GM12878 (cell line): ENCODE measurements around the gene SLAIN2. TPM values are rescaled to one million over a fixed set of nuclear protein-coding genes. Genes with fewer than 3 reads are reported as not detected.
A peak's percentile ranks its signal among the peaks of the same experiment; 100 is the strongest.

Experiments used
- ATAC-seq: fragments of 200-7000 bp; cut with Tn5 transposase; 3 replicates; pipeline ENCODE4 v1.9.1; 2020; ENCODE audit warnings: mild to moderate bottlenecking, moderate library complexity
- BruUV-seq: library from RNA; stranded (reverse); fragments of 400-500 nt; replicated peaks from 2 replicates; lab custom pipeline; 2021; lab: Mats Ljungman, UMichigan
- CTCF ChIA-PET: fragments of 300-600 bp; sonication (Branson Sonifier 250); formaldehyde crosslinking; extraction: SDS; loops from one replicate; lab custom pipeline; 2021; ENCODE audit warnings: inconsistent platforms; lab: Yijun Ruan, JAX
- POLR2A ChIA-PET: fragments of 350-600 bp; formaldehyde crosslinking; extraction: SDS; loops from one replicate; lab custom pipeline; 2021; ENCODE audit warnings: inconsistent platforms; lab: Charles Lee
- RAD21 ChIA-PET: fragments of 300-600 bp; sonication (Branson Sonifier 250); formaldehyde crosslinking; loops from one replicate; lab custom pipeline; 2023; ENCODE audit warnings: antibody characterized with exemption; ENCODE audit not compliant: unreplicated experiment; lab: Charles Lee
- SMC1A ChIA-PET: fragments of 300-600 bp; sonication (Branson Sonifier 250); formaldehyde crosslinking; loops from one replicate; lab custom pipeline; 2023; ENCODE audit not compliant: unreplicated experiment, uncharacterized antibody; lab: Charles Lee
- DNase-seq: peaks from one replicate; pipeline ENCODE4 v3.0.0-alpha.2; 2011; ENCODE audit warnings: low read depth, low spot score
- FAIRE-seq: peaks from 3 replicates; lab custom pipeline; 2011; peaks lifted over from hg19 to GRCh38; lab: Jason Lieb, UNC
- H2AFZ ChIP-seq: 2 replicates; pipeline ENCODE4 v1.6.0; 2011; ENCODE audit warnings: low read depth, low read length, control low read depth; ENCODE audit not compliant: control insufficient read depth
- H3K27ac ChIP-seq: 2 replicates; pipeline ENCODE4 v1.5.1; 2011; ENCODE audit warnings: control low read depth; ENCODE audit not compliant: control insufficient read depth, insufficient read depth
- H3K27me3 ChIP-seq, 2 experiments: replicated peaks in 1 of 2; 2 replicates each; pipeline versions ENCODE4 v1.6.0 to v1.6.1; 2011; ENCODE audit warnings: low read length in 1 of 2; ENCODE audit not compliant: control insufficient read depth in 2 of 2, insufficient read depth in 2 of 2
- H3K36me3 ChIP-seq, 2 experiments: 2 replicates each; pipeline ENCODE4 v1.5.1; 2011; ENCODE audit warnings: low read length in 1 of 2; ENCODE audit not compliant: control insufficient read depth in 2 of 2, insufficient read depth in 2 of 2
- H3K4me1 ChIP-seq: 2 replicates; pipeline ENCODE4 v1.6.1; 2011; ENCODE audit warnings: mild to moderate bottlenecking, low read length, moderate library complexity, mixed read lengths; ENCODE audit not compliant: control insufficient read depth, insufficient read depth
- H3K4me2 ChIP-seq: 2 replicates; pipeline ENCODE4 v1.6.0; 2011; ENCODE audit warnings: control low read depth; ENCODE audit not compliant: control insufficient read depth, insufficient read depth
- H3K4me3 ChIP-seq: fragments of 200-600 bp; sonication (generic); 2 replicates; pipeline ENCODE4 v1.5.1; 2016
- H3K79me2 ChIP-seq: 2 replicates; pipeline ENCODE4 v1.6.0; 2011; ENCODE audit warnings: low read length; ENCODE audit not compliant: control insufficient read depth, insufficient read depth
- H3K9ac ChIP-seq: 2 replicates; pipeline ENCODE4 v1.8.0; 2011; ENCODE audit warnings: low read length, control low read depth, mixed read lengths; ENCODE audit not compliant: control insufficient read depth, insufficient read depth
- H3K9me3 ChIP-seq: replicated peaks from 3 replicates; pipeline ENCODE4 v1.5.1; 2011; ENCODE audit warnings: mild to moderate bottlenecking, low read length; ENCODE audit not compliant: control insufficient read depth, insufficient read depth
- H4K20me1 ChIP-seq: 2 replicates; pipeline ENCODE4 v1.6.0; 2011; ENCODE audit not compliant: control insufficient read depth, insufficient read depth
- CHD4 ChIP-seq: fragments of 200-600 bp; sonication (generic); IDR thresholded peaks from 2 replicates; pipeline ENCODE4 v1.6.1; 2016; ENCODE audit warnings: mild to moderate bottlenecking
- CUX1 ChIP-seq: IDR thresholded peaks from 2 replicates; pipeline ENCODE4 v1.6.1; 2012; ENCODE audit warnings: improper control_type of control experiment, low read depth, low read length; ENCODE audit not compliant: insufficient replicate concordance
- HSF1 ChIP-seq: fragments of 150-350 bp; IDR thresholded peaks from 2 replicates; pipeline ENCODE4 v1.6.1; 2014; ENCODE audit warnings: mild to moderate bottlenecking, low read depth, low read length
- IKZF2 ChIP-seq, 2 experiments: fragments of 450-650 bp; IDR thresholded peaks; 2 replicates each; pipeline ENCODE4 v1.6.1; 2017; ENCODE audit warnings: mild to moderate bottlenecking in 2 of 2, moderate library complexity in 2 of 2
- MXI1 ChIP-seq: fragments of 150-350 bp; IDR thresholded peaks from 2 replicates; pipeline ENCODE4 v1.6.1; 2011; ENCODE audit warnings: low read depth, mild to moderate bottlenecking, inconsistent platforms, low read length, improper control_type of control experiment
- SMAD1 ChIP-seq: fragments of 450-650 bp; IDR thresholded peaks from 2 replicates; pipeline ENCODE4 v1.6.1; 2018; ENCODE audit warnings: mild to moderate bottlenecking, low read depth; ENCODE audit not compliant: partially characterized antibody
- SREBF2 ChIP-seq: IDR thresholded peaks from 2 replicates; pipeline ENCODE4 v1.6.1; 2012; ENCODE audit warnings: mild to moderate bottlenecking, low read length
- ZNF384 ChIP-seq: IDR thresholded peaks from 2 replicates; pipeline ENCODE4 v1.6.1; 2012; ENCODE audit warnings: low read depth, mild to moderate bottlenecking, low read length, improper control_type of control experiment, borderline replicate concordance
- WGBS: methylation state at CpG from one replicate; pipeline ENCODE4 v1.1.6; 2016; ENCODE audit warnings: low lambda C conversion rate; ENCODE audit not compliant: insufficient replicate concordance, insufficient coverage; ENCODE audit errors: missing lambda C conversion rate; 5-methylcytosine and 5-hydroxymethylcytosine counted together
- in situ Hi-C: fragments of 300-500 bp; cut with MboI; formaldehyde crosslinking; loops from 9 replicates; pipeline ENCODE4 v1.14.3; 2018; ENCODE audit warnings: mixed read lengths
- intact Hi-C: fragments of 100-400 bp; cut with micrococcal nuclease; formaldehyde crosslinking; loops from one replicate; pipeline ENCODE4 v1.14.2; 2022; ENCODE audit not compliant: unreplicated experiment
- polyA plus RNA-seq, 11 experiments: library from polyadenylated mRNA; depleted of rRNA in 4 of 11; unstranded in 6 of 11; stranded (reverse) in 5 of 11; fragments of >200 nt; fragmentation: Nextera tagmentation in 4 of 11; fragmentation: Illumina TruSeq in 1 of 11; extraction: Ambion mirVana in 4 of 11; extraction: Trizol in 1 of 11; gene quantifications; 1 replicate in 1 of 11; 2 replicates in 10 of 11; pipeline versions ENCODE4 v1.2.1 to v1.2.3, GENCODE V29; 2011 to 2016; ENCODE audit warnings: inconsistent platforms in 2 of 11, missing spikeins in 2 of 11, low read depth in 1 of 11
- total RNA-seq, 4 experiments: library from RNA; depleted of rRNA in 3 of 4; stranded (reverse); fragments of >200 nt in 3 of 4; fragmentation: Illumina TruSeq in 1 of 4; extraction: Trizol in 1 of 4; gene quantifications; 2 replicates each; pipeline versions ENCODE4 v1.2.1 to v1.2.3, GENCODE V29; 2013 to 2021

SLAIN2 gene
- total and polyA plus RNA-seq, 10 of the 15 experiments (the other 5 are each of a cell fraction or from before 2014, with no cell fraction given): 4.3 to 96.6 (median 25.4) TPM

GRCh38 chr4:48342606-48342880, 1.2 kb downstream of the SLAIN2 start:
- Histone ChIP-seq H2AFZ (peak overlapping the region; percentile 76; the same call in 1 of the 2 replicates), H3K36me3 (no peaks in the 10 kb centered on the region), H3K4me3 (peak overlapping the region; percentile 94), H3K79me2 (peaks cover 57% of the 10 kb centered on the region), H3K27me3 (no peaks in the 10 kb centered on the region), H3K9me3 (no peaks in the 10 kb centered on the region), H3K4me1 (no peaks in the 10 kb centered on the region), H4K20me1 (no peaks in the 10 kb centered on the region), H3K4me2 (peak overlapping the region; percentile 75), H3K9ac (peak overlapping the region; percentile 88), H3K27ac (peak overlapping the region; percentile 74)
- under 1% methylated on average over 4 of the region's 5 CpGs for WGBS
- TF ChIP-seq ZNF384 (peak; percentile 78), IKZF2 (IDR thresholded peaks at IDR 0.05) (no peak)
- no peak for DNase-seq
- no peak for FAIRE-seq
- CTCF ChIA-PET: interaction anchor here (1.0 to 1.9 kb wide), 5 partner anchors 9 to 216 kb away, joined by 3 to 5 read pairs (median 4); no protein-coding TSS in a partner anchor
- intact Hi-C loops (loop anchor here (5.0 kb wide), 2 partner anchors 150 to 430 kb away; partner anchors contain the start of gene NFXL1), in situ Hi-C loops (no loop called here)
- POLR2A ChIA-PET: interaction anchor here (0.6 to 1.4 kb wide), 5 partner anchors 27 to 882 kb away, joined by 3 to 4 read pairs (median 3); no protein-coding TSS in a partner anchor
- RAD21 ChIA-PET: interaction anchor here (0.8 to 2.1 kb wide), 7 partner anchors 27 to 214 kb away, joined by 3 to 7 read pairs (median 5); no protein-coding TSS in a partner anchor
- SMC1A ChIA-PET: interaction anchor here (0.7 to 5.1 kb wide), 8 partner anchors 9 to 236 kb away, joined by 3 to 26 read pairs (median 3); no protein-coding TSS in a partner anchor
- no TSS peak for BruUV-seq
- peak; percentile 0; the same call in 2 of the 3 replicates for ATAC-seq

GRCh38 chr4:48343035-48343434, 1.7 kb downstream of the SLAIN2 start:
- SMC1A ChIA-PET: interaction anchor here (0.7 to 5.1 kb wide), 8 partner anchors 8 to 236 kb away, joined by 3 to 26 read pairs (median 4); no protein-coding TSS in a partner anchor
- peak overlapping the region; percentile 94 for H3K4me3 ChIP-seq
- H3K9me3 ChIP-seq: no peaks in the 10 kb centered on the region
- intact Hi-C loops: loop anchor here (5.0 kb wide), 2 partner anchors 151 to 431 kb away; partner anchors contain the start of gene NFXL1
- CTCF ChIA-PET: interaction anchor here (1.0 to 1.9 kb wide), 5 partner anchors 9 to 216 kb away, joined by 3 to 5 read pairs (median 4); no protein-coding TSS in a partner anchor
- H3K9ac ChIP-seq: no peak overlapping the region
- no peaks in the 10 kb centered on the region for H3K4me1 ChIP-seq
- no peak overlapping the region for H2AFZ ChIP-seq
- in situ Hi-C loops: no loop called here
- H3K79me2 ChIP-seq: peaks cover 61% of the 10 kb centered on the region
- no peak for FAIRE-seq
- H4K20me1 ChIP-seq: no peaks in the 10 kb centered on the region
- 35% methylated on average over 3 of the region's 3 CpGs for WGBS
- peak overlapping the region; percentile 59 for H3K4me2 ChIP-seq
- POLR2A ChIA-PET: interaction anchor here (0.6 to 1.4 kb wide), 4 partner anchors 27 to 882 kb away, joined by 3 to 4 read pairs (median 3); no protein-coding TSS in a partner anchor
- no peaks in the 10 kb centered on the region for H3K27me3 ChIP-seq
- ATAC-seq: no peak
- no TSS peak for BruUV-seq
- no peak overlapping the region for H3K27ac ChIP-seq
- DNase-seq: no peak
- no peaks in the 10 kb centered on the region for H3K36me3 ChIP-seq
- RAD21 ChIA-PET: interaction anchor here (0.9 to 2.1 kb wide), 5 partner anchors 11 to 215 kb away, joined by 4 to 7 read pairs (median 5); no protein-coding TSS in a partner anchor
- TF ChIP-seq MXI1: no peak
- no peak for TF ChIP-seq CHD4
- TF ChIP-seq CUX1: no peak
- TF ChIP-seq HSF1: no peak
- TF ChIP-seq SMAD1: no peak
- TF ChIP-seq SREBF2: no peak
